GM18502 (cell line): ENCODE results near the gene SLX4IP.

Experiments used
- ATAC-seq: cut with Tn5 transposase; IDR thresholded peaks from one replicate; pipeline ENCODE4 v1.9.1; 2021; ENCODE audit warnings: mild to moderate bottlenecking; ENCODE audit not compliant: unreplicated experiment, poor library complexity

Gene SLX4IP

DNA sequence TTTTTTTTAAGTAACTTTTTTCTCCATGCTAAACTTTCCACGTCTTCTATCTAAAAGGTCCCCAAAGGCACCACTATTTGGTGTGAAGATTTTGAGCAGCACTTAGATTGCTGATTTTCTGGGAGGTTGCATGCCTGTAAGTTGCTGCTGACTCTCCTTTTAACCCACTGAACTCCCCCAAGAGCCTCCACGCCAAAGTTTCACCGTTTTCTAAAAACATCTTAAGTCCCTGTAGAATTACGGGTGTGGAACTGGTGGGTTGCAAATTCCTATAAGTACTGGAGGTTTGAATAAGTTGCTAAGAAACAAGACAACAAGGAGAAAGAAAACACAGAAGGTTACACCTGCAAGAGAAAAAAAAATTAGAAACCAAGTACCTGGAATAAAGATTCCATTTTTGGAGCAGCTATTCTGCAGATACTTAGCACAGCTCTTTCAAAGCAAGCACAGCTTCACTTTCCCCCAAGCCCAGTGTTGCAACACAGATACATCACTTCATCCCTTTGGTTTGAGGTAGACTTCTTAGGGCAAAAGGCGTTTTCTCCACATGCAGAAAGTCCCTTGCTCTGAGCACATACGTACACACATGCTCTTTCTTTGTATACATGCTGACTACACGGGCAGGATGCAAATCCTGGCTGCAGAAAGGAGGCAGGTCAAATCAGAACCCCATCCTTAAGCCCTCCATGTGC is 233.7 kb downstream of the SLX4IP start:
- no peak for ATAC-seq

DNA sequence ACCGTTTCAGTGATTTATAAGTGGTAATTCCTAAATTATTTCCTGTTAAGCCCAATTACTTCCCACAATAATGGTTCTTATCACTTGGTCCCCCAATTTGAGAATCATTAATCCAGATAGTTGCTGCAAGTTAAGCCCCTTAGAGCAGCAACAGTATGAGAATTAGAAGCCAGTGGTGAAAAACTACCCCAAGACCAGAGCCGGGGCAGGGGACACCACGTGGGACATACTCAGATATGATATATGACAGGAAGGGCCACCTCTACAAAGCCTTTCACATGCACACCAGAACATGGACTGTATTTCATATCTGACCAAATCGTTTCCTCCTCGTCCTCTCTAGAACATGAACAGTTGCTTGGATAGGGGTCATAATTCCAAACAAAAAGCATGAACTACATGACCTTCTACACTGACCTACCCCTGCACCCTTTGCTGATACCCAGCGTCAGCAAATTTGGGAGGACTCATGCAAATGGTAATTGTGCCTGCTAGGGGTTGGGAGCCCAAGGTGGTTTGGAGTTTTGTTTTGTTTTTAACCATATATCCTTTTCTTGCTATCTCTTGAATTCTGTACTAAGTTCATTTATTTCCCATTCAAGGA is 234.8 kb downstream of the SLX4IP start:
- no peak for ATAC-seq

DNA sequence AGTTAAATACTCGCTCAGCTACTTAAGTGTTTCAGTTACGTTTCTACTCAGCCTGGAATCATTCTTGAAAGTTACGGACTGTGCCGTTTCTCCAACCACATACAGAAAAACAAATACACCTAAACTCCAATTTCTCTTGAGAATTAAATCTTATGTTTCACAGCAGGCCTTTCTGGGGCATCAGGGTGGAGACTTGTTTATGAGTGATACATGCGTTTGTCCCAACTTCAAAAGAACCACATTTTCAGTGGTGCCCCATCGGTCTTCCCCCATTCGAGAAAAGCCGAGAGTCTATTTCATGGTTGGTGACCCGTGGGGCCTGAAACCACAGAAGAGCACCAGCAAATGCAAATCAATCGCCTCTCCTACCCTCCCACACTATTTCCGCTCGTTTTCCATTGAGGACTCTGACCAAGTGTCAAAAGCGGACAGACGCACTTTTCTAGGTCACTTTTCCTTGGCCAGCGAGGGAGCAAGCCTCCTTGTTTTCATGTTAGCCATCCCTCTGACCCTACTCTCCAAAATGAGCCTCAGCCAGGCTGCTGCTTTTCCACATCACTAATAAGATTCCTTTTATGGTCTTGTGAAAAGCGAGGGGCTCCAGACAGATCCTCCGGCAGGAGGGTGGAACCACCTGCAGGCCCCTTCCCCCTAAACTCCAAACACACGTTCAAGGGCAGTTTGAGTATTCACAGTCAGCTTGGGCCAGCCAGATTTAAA is 235.6 kb downstream of the SLX4IP start:
- ATAC-seq: peak; percentile 34

DNA sequence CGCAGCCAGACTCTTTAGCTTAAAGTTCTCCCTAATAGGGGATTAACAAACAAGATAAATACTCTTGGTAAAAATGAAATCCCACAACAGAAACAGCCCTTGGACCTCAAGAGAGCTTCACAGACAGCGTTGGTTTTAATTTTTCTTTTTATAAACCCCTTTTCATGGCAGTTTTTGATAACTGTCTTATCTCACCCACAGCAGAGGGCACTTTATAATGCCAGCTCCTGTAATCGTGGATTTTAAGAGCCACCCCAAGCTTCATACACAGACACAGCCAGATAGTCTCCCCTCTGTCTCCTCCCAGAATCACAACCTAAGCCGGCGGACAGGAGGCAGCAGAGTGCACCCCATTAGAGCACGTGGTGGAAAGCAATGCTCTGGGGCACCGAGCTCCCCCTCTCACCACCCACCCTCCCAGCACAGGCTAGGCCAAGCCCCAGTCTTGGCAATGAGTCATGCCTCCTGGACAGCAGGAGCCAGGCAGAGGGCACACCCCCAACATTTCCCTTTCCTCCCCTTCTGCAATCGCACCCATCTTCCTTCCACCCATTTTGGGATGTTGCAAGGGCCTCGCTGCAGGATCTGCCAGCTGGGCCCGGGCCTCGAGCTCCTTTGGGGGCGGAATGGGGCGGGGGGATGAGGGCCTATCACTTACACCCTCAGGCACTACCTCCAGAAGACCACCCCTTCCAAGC is 236.3 kb downstream of the SLX4IP start:
- ATAC-seq: peak; percentile 35

DNA sequence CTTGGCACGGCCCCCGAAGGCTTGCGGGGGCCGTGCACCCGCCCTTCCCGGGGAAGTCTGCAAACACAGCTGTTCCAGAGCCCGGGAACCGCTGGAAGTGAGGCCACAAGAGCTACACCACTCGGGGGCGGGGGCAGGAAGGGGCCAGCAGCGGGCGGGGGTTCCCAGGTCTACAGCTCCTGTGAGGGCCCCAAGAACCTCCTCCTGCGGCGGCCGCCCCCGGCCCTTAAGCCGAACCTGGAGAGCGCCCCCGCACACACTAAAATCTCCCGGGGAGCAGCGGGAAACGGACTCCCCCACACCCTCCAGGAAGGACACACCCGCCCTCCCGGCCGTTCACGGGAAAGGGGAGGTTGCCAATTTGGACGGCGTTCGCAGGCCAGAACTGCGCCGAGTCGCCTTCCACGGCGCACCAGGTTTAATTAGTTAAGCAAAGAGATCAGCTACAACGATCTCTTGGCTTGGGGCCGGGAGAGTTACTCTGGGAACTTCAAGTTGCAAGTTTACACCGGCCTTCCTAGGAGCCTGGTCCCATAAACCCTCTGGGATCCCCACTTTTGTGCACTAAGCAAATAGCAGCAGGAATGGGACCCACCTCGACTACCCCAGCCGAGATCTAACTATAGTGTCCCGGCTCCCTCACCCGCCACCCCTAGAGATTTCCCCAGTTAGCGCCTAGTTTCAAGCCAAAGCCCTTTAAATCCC is 237.0 kb downstream of the SLX4IP start:
- no peak for ATAC-seq

DNA sequence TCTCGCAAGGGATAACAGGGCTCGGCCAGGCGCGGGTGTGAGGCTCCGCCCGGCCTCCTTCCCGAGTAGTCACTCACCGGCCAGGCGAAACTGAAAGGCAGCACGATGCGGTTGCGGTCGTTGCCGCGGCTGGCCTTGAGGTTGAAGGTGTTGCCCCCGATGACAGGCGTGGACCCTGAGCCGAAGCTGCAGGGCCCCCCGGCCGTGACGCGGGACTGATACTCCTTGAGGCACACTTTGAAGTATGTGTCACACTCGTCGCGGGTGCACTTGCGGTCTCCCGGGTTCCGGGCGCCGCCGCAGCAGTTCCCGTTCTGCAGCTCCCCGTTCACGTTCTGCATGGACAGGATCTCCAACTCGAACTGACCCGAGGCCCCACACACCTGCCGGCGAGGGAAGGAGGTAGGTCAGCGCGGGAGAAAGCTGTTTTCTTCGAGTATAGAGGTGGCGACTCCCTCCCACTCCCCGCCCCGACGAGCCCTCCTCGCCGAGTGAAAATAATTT is 237.6 kb downstream of the SLX4IP start:
- no peak for ATAC-seq

DNA sequence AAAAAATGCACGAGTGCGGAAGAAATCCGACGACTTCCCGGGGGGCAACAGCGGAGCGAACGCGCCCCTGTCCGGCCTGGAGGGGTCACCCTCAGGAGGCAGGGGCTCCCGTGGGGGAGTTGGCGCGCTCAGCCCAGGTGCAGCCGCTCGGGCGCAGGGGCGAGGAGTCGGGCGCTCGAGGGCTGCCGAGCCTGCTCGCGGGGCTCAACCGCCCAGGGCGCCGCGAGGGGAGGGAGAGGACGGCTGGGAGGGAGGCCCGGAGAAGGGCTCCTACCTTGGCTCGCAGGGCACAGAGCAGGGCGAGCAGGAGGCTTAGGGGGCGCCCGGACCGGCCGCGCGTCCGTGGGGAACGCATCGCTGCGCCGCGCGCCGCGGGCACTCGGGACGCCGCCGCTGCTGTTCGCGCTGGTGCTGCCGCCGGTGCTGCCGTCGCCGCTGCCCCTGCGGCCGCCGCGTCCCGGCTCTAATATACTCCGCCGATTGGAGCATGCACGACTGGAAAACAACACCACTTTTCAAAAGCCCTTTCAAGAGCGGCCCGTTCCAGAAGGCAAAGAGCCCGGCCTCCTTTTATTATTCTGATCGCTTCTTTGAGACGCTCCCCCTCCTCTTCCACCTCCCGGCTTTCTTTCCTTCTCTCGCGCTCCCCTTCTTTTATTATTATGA is 238.2 kb downstream of the SLX4IP start:
- no peak for ATAC-seq

DNA sequence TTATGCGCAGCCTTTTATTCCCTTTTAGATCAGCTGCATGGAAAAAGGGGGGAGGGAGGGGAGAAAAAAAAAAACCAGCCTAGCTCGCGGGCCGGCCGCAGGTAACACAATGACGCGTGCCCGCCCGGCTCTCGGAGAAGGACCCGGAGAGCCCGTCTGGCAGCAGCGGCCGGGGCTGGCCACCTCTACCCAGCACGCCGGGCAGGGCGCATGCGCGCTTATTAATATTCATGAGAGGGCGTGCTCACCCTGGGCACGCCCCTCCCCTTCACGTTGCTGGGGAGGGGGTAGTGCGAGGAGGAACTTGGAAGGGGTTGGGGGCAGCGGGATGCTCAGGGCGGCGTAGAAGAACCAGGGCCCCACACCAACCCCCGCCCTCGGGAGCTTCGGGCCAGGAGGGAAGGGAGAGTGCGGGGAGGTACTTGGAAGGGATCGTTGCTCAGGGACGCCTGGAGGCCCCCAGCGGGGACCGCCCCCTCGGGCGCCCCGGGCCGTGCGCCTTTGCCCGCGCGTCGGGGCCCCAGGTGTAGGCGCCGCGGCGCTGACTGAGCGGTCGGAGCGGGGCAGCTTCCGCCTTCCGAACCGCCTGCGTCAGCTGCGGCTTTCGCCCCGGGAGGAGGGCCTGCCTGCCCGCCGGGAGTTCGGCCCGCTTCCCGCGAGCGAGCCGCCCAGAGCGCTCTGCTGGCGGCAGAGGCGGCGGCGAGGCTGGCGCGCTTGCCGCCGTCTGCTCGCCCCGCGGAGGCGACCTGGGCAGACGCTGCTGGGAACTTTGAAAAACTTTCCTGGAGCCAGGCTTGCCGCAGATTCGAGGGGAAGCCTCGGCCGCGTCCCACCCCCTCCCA is 239.0 kb downstream of the SLX4IP start, which contains the start of gene JAG1:
Gene JAG1, minus strand, starts transcription at position 158 of the 842 bp plus-strand sequence. CDS start 469 bp downstream, outside the sequence.
- ATAC-seq: peak; percentile 62

DNA sequence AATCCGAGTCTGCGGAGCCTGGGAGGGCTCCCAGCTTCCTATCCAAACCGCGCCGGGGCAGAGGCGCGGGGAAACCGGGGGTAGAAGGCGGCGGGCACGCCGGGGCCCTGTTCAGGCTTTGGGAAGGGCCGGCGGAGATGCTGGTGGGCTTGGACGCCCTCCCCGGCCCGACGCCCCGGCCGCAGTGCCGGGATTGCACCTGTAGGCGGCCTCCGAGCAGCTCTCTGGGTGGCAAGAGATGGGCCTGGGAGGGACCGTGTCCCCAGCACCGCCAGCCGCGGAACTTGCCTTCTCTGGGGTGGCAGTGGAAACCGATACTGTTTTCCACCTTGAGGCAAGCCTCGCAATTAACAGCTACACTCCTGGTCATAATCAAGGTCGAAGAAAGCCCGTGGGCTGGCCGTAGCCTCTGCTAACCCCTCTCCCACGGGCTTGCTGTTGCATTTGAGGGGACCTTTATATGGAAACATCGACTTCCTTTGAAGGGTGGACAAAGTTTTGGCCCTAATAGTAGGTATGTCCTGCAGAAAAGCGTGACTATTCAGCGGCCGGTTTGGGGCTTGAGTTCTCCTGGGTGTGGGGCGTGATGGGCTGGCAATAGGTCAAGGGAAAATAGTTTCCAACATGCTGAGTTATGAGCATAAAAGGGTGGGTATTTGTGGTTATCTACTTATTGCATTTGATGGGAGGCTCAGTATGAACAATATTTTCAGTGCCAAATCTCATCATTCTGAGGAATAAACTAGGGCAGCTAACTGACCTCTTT is 239.8 kb downstream of the SLX4IP start:
- ATAC-seq: peak; percentile 53

DNA sequence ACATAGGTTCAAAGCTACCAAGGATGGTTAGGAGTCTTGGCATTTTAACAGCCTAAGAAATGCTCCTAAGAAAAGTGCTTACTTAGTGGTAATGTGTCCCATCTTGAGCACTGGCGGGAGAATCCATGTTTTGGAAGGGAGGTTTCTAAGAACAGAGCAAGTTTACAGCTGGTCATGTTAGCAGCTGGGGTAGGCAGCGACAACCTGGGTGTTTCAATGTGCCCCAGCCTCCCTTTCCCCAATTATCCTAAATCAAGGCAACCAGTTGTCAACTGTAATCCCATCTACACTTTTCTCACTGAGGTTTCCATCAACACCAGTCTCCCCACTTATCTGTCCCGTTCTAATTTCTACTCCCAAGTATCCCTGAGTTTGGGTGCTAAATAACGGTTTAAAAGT is 240.3 kb downstream of the SLX4IP start:
- ATAC-seq: no peak

DNA sequence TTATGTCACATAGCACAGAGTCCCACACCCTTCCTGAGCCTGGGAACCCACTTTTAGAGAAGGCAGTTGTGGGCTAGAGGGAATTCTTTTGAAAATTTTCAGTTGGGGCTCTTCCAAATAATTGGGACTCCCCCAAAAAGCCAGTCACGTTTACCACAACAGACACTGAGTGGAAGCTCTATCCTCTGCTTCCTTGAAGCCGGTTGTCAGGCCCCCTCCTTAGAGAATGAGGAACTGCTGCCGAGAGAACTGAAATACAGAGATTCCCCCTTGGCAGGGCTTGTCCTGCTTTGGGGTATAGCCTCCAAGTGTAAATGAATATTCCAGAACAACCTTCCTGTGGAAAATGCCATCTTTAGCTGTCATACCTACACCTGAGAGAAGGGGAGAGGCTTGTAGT is 241.4 kb downstream of the SLX4IP start:
- no peak for ATAC-seq
